GM19239 (cell line): ENCODE data around the gene PPP1R1A.

Source experiments
- DNase-seq: peaks from one replicate; pipeline ENCODE4 v3.0.0; 2011; ENCODE audit warnings: low spot score; ENCODE audit not compliant: insufficient read length
- FAIRE-seq: peaks from 2 replicates; lab custom pipeline; 2011; peaks lifted over from hg19 to GRCh38; lab: Jason Lieb, UNC

PPP1R1A gene

GRCh38 chr12:54604436-54604835 is 16.0 kb upstream of the PPP1R1A start:
- FAIRE-seq (no peak), DNase-seq (no peak)

- DNase-seq (no peak), FAIRE-seq (no peak)
Measured at GRCh38 chr12:54603872-54604271, 15.4 kb upstream of the PPP1R1A start.

- peak; percentile 66 for DNase-seq
Measured at GRCh38 chr12:54603173-54603814, 14.8 kb upstream of the PPP1R1A start.

GRCh38 chr12:54602661-54603060 is 14.2 kb upstream of the PPP1R1A start:
- FAIRE-seq (no peak), DNase-seq (no peak)

More at GRCh38 chr12:54603173-54603814, 14.8 kb upstream of the PPP1R1A start:
- peak; percentile 84 for FAIRE-seq

- FAIRE-seq: no peak
- DNase-seq: no peak
Measured at GRCh38 chr12:54601841-54602240, 13.4 kb upstream of the PPP1R1A start.

GRCh38 chr12:54598970-54599369 is 10.5 kb upstream of the PPP1R1A start:
- DNase-seq (no peak), FAIRE-seq (no peak)

- FAIRE-seq: peak; percentile 76
- DNase-seq: no peak
Measured at GRCh38 chr12:54596526-54596946, 8.1 kb upstream of the PPP1R1A start.

GRCh38 chr12:54595471-54595870 is 7.0 kb upstream of the PPP1R1A start:
- DNase-seq (no peak), FAIRE-seq (no peak)

- DNase-seq: no peak
- FAIRE-seq: no peak
Measured at GRCh38 chr12:54593725-54594124, 5.3 kb upstream of the PPP1R1A start.

- DNase-seq: no peak
Measured at GRCh38 chr12:54593135-54593534, 4.7 kb upstream of the PPP1R1A start.

GRCh38 chr12:54592316-54592715 is 3.9 kb upstream of the PPP1R1A start:
- DNase-seq (no peak), FAIRE-seq (no peak)

More at GRCh38 chr12:54593135-54593534, 4.7 kb upstream of the PPP1R1A start:
- FAIRE-seq: no peak

- FAIRE-seq: no peak
Measured at GRCh38 chr12:54590978-54591591, 2.6 kb upstream of the PPP1R1A start.

GRCh38 chr12:54589964-54590363 is 1.5 kb upstream of the PPP1R1A start:
- FAIRE-seq: no peak
- no peak for DNase-seq

More at GRCh38 chr12:54590978-54591591, 2.6 kb upstream of the PPP1R1A start:
- no peak for DNase-seq

GRCh38 chr12:54588890-54589267 is 420 bp upstream of the PPP1R1A start:
- DNase-seq: no peak
- no peak for FAIRE-seq

- no peak for DNase-seq
- FAIRE-seq: no peak
Measured at GRCh38 chr12:54587315-54587873, 1.1 kb downstream of the PPP1R1A start.

- DNase-seq (no peak), FAIRE-seq (no peak)
Measured at GRCh38 chr12:54586620-54587019, 1.8 kb downstream of the PPP1R1A start.

GRCh38 chr12:54585243-54585642 is 3.2 kb downstream of the PPP1R1A start:
- FAIRE-seq: no peak
- no peak for DNase-seq

- DNase-seq: no peak
- FAIRE-seq: no peak
Measured at GRCh38 chr12:54584128-54584527, 4.3 kb downstream of the PPP1R1A start.

GRCh38 chr12:54583726-54584125 is 4.7 kb downstream of the PPP1R1A start:
- DNase-seq: no peak
- no peak for FAIRE-seq

GRCh38 chr12:54581412-54581811 is 7.0 kb downstream of the PPP1R1A start:
- FAIRE-seq (no peak), DNase-seq (no peak)

- peak; percentile 95 for FAIRE-seq
- DNase-seq: peak; percentile 85
Measured at GRCh38 chr12:54579696-54580333, 8.6 kb downstream of the PPP1R1A start.
